ENCODE results near the gene POLR1H.

The POLR1H gene

GRCh38 chr6:30062471-30063178, 1.6 kb downstream of the POLR1H start:
- DNase-seq = no peak

GRCh38 chr6:30063315-30063714, 2.2 kb downstream of the POLR1H start:
- no peak for DNase-seq

- no peak for DNase-seq
Measured at GRCh38 chr6:30066082-30066481, 5.0 kb downstream of the POLR1H start.

- peak; percentile 93 to 99 for DNase-seq
Measured at GRCh38 chr6:30066577-30067459, 5.8 kb downstream of the POLR1H start, which contains the start of gene PPP1R11. Gene PPP1R11 (plus strand): TSS chr6:30067198. CDS start chr6:30067411, 213 bp downstream.

GRCh38 chr6:30067460-30068139, 6.5 kb downstream of the POLR1H start:
- no peak for DNase-seq

- no peak for DNase-seq
Measured at GRCh38 chr6:30071081-30071818, 10.2 kb downstream of the POLR1H start.

GRCh38 chr6:30071858-30072257, 10.8 kb downstream of the POLR1H start:
- no peak for DNase-seq

- DNase-seq = no peak
Measured at GRCh38 chr6:30073489-30074235, 12.6 kb downstream of the POLR1H start.

- DNase-seq = no peak
Measured at GRCh38 chr6:30074331-30075093, 13.4 kb downstream of the POLR1H start.

- DNase-seq = peak in 1 of 2 experiments; percentile 14
Measured at GRCh38 chr6:30075094-30075789, 14.2 kb downstream of the POLR1H start, which contains the start of gene RNF39. Gene RNF39 (minus strand): TSS chr6:30075769. CDS start chr6:30075585, 184 bp downstream.

GRCh38 chr6:30075790-30076732, 15.0 kb downstream of the POLR1H start:
- DNase-seq = peak in 1 of 2 experiments; percentile 22

GRCh38 chr6:30077218-30077617, 16.2 kb downstream of the POLR1H start:
- DNase-seq = no peak

- DNase-seq = no peak
Measured at GRCh38 chr6:30087876-30088275, 26.8 kb downstream of the POLR1H start.

- DNase-seq = no peak
Measured at GRCh38 chr6:30091577-30092381, 30.7 kb downstream of the POLR1H start.

GRCh38 chr6:30092852-30093543, 31.9 kb downstream of the POLR1H start:
- DNase-seq = no peak

GRCh38 chr6:30093951-30094661, 33.0 kb downstream of the POLR1H start:
- no peak for DNase-seq

- DNase-seq = no peak
Measured at GRCh38 chr6:30096829-30097228, 35.8 kb downstream of the POLR1H start.

Measured in stimulated activated CD4-positive, alpha-beta T cell treated with anti-CD3 and anti-CD28 coated beads, Interleukin-4, amount 100 ng/mL, for 4 hours (primary cell).